WTC11 (cell line): Measurements from ENCODE around the gene MAPK14. TPM values are rescaled to one million over a fixed set of nuclear protein-coding genes. Genes with fewer than 3 reads are reported as not detected.

Experiments used
- ATAC-seq: fragments of 200-7000 bp; cut with Tn5 transposase; 2 replicates; pipeline ENCODE4 v1.10.0; 2021; ENCODE audit warnings: mild to moderate bottlenecking, moderate library complexity
- CTCF ChIA-PET: fragments of 300-600 bp; sonication (Branson Sonifier 250); formaldehyde crosslinking; loops from one replicate; lab custom pipeline; 2021; ENCODE audit warnings: antibody characterized with exemption; lab: Charles Lee
- POLR2A ChIA-PET: fragments of 350-600 bp; sonication (Branson Sonifier 250); formaldehyde crosslinking; loops from one replicate; lab custom pipeline; 2021; ENCODE audit warnings: antibody characterized with exemption; lab: Charles Lee
- DNase-seq: peaks from one replicate; pipeline ENCODE4 v3.0.0; 2021; ENCODE audit warnings: low spot score
- H3K27ac Mint-ChIP-seq: 2 replicates; pipeline ENCODE4 v1.8.0; 2021; ENCODE audit warnings: mixed read lengths
- H3K27me3 Mint-ChIP-seq: 2 replicates; pipeline ENCODE4 v1.8.0; 2021; ENCODE audit warnings: low read depth, mild to moderate bottlenecking, moderate library complexity, mixed read lengths
- H3K36me3 Mint-ChIP-seq: 2 replicates; pipeline ENCODE4 v1.8.0; 2021; ENCODE audit warnings: mixed read lengths
- H3K4me1 Mint-ChIP-seq: 2 replicates; pipeline ENCODE4 v1.8.0; 2022; ENCODE audit warnings: mixed read lengths
- H3K4me3 Mint-ChIP-seq: 2 replicates; pipeline ENCODE4 v1.8.0; 2021; ENCODE audit warnings: mild to moderate bottlenecking, moderate library complexity, mixed read lengths
- H3K9me3 Mint-ChIP-seq: 2 replicates; pipeline ENCODE4 v1.8.0; 2021; ENCODE audit warnings: mixed read lengths
- GABPB1 ChIP-seq: sonication (generic); formaldehyde crosslinking; IDR thresholded peaks from 2 replicates; pipeline ENCODE4 v1.8.1; 2023; ENCODE audit warnings: mild to moderate bottlenecking, missing genetic modification reagents
- SMAD4 ChIP-seq: sonication (generic); formaldehyde crosslinking; IDR thresholded peaks from 2 replicates; pipeline ENCODE4 v1.8.0; 2022; ENCODE audit warnings: mild to moderate bottlenecking, missing genetic modification reagents
- SOX15 ChIP-seq: fragments of 250-450 bp; sonication (Bioruptor Pico); IDR thresholded peaks from 2 replicates; pipeline ENCODE4 v1.9.0; 2021; ENCODE audit warnings: mild to moderate bottlenecking
- SP1 ChIP-seq: sonication (generic); formaldehyde crosslinking; conservative IDR thresholded peaks from 2 replicates; pipeline ENCODE4 v1.8.1; 2022; ENCODE audit warnings: missing genetic modification reagents
- ZNF121 ChIP-seq: sonication (generic); formaldehyde crosslinking; IDR thresholded peaks from 2 replicates; pipeline ENCODE4 v1.8.0; 2023; ENCODE audit warnings: missing genetic modification reagents
- ZNF671 ChIP-seq: fragments of 250-450 bp; sonication (Bioruptor Pico); IDR thresholded peaks from 2 replicates; pipeline ENCODE4 v1.8.0; 2021; ENCODE audit warnings: mild to moderate bottlenecking
- total RNA-seq: library from RNA; stranded (reverse); gene quantifications from 3 replicates; pipeline ENCODE4 v1.2.3, GENCODE V29; 2021
- TF ChIP-seq, protein P1 (sequence below): fragments of 250-450 bp; sonication (Bioruptor Pico); IDR thresholded peaks from 2 replicates; pipeline ENCODE4 v1.9.0; 2021; ENCODE audit warnings: moderate library complexity, mild to moderate bottlenecking, inconsistent platforms, borderline replicate concordance
- TF ChIP-seq, protein P2 (sequence below): fragments of 250-450 bp; sonication (Bioruptor Pico); IDR thresholded peaks from 2 replicates; pipeline ENCODE4 v1.9.0; 2021; ENCODE audit warnings: mild to moderate bottlenecking
- TF ChIP-seq, protein P3 (sequence below): sonication (generic); formaldehyde crosslinking; IDR thresholded peaks from 2 replicates; pipeline ENCODE4 v1.8.1; 2023; ENCODE audit warnings: mild to moderate bottlenecking, moderate library complexity, missing genetic modification reagents
- TF ChIP-seq, protein P4 (sequence below): sonication (generic); formaldehyde crosslinking; IDR thresholded peaks from 2 replicates; pipeline ENCODE4 v1.8.0; 2022; ENCODE audit warnings: mild to moderate bottlenecking, missing genetic modification reagents
- TF ChIP-seq, protein P5 (sequence below): sonication (generic); formaldehyde crosslinking; IDR thresholded peaks from 2 replicates; pipeline ENCODE4 v1.8.1; 2023; ENCODE audit warnings: mild to moderate bottlenecking, missing genetic modification reagents, borderline replicate concordance
- TF ChIP-seq, protein P6 (sequence below): fragments of 250-450 bp; sonication (Bioruptor Pico); IDR thresholded peaks from 2 replicates; pipeline ENCODE4 v2.1.2; 2022; ENCODE audit warnings: mild to moderate bottlenecking, moderate library complexity

Gene MAPK14
- total RNA-seq, 1 experiment from 2014 or later = 34.0 TPM

DNA sequence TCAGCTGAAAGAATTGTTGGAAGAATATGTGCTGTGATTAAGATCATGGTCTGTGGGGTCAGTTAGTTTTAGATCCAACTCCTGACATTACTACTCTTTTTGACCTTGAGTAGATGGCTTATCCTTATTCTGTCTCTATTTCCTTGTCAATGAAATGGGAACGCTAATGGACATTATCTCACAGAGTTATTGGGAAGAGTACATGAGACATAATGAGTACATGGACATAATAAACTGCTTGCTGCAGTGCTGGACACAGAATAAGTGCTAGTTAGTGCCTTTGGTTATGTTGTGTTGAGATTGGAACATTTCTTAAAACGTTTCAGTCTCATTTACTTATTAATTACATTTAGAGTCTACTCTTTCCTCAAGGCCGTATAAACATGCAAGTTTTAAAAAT, 42.6 kb downstream of the MAPK14 start (continued):
- TF ChIP-seq ZNF121 (CRISPR knock-in tag) = no peak
- TF ChIP-seq, protein P1, sequence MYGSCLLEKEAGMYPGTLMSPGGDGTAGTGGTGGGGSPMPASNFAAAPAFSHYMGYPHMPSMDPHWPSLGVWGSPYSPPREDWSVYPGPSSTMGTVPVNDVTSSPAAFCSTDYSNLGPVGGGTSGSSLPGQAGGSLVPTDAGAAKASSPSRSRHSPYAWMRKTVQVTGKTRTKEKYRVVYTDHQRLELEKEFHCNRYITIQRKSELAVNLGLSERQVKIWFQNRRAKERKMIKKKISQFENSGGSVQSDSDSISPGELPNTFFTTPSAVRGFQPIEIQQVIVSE (CRISPR knock-in tag) = no peak

DNA sequence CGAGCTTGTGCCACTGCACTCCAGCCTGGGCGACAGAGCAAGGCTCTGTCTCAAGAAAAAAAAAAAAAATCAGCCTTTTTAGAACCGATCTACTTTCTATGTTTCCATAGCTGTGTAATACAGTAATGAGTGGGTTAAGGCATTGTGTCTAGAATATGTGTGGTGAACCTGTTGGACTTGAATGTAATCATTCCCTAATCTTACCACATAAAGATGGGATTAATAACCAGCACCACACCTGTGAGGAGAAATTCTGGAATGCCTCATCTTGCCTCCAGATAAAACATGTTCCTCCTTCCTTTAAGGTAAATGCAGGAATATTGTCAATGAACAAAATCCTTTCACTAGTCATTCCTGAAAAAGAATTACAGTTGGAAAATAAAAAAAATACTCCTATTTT, 43.7 kb downstream of the MAPK14 start:
- TF ChIP-seq SMAD4 (no peak), GABPB1 (no peak), ZNF121 (CRISPR knock-in tag) (no peak), SOX15 (CRISPR knock-in tag) (no peak), ZNF671 (no peak), SP1 (no peak)
- TF ChIP-seq, protein P2, sequence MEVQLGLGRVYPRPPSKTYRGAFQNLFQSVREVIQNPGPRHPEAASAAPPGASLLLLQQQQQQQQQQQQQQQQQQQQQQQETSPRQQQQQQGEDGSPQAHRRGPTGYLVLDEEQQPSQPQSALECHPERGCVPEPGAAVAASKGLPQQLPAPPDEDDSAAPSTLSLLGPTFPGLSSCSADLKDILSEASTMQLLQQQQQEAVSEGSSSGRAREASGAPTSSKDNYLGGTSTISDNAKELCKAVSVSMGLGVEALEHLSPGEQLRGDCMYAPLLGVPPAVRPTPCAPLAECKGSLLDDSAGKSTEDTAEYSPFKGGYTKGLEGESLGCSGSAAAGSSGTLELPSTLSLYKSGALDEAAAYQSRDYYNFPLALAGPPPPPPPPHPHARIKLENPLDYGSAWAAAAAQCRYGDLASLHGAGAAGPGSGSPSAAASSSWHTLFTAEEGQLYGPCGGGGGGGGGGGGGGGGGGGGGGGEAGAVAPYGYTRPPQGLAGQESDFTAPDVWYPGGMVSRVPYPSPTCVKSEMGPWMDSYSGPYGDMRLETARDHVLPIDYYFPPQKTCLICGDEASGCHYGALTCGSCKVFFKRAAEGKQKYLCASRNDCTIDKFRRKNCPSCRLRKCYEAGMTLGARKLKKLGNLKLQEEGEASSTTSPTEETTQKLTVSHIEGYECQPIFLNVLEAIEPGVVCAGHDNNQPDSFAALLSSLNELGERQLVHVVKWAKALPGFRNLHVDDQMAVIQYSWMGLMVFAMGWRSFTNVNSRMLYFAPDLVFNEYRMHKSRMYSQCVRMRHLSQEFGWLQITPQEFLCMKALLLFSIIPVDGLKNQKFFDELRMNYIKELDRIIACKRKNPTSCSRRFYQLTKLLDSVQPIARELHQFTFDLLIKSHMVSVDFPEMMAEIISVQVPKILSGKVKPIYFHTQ (CRISPR knock-in tag) = no peak
- TF ChIP-seq, protein P3, sequence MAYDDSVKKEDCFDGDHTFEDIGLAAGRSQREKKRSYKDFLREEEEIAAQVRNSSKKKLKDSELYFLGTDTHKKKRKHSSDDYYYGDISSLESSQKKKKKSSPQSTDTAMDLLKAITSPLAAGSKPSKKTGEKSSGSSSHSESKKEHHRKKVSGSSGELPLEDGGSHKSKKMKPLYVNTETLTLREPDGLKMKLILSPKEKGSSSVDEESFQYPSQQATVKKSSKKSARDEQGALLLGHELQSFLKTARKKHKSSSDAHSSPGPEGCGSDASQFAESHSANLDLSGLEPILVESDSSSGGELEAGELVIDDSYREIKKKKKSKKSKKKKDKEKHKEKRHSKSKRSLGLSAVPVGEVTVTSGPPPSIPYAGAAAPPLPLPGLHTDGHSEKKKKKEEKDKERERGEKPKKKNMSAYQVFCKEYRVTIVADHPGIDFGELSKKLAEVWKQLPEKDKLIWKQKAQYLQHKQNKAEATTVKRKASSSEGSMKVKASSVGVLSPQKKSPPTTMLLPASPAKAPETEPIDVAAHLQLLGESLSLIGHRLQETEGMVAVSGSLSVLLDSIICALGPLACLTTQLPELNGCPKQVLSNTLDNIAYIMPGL (CRISPR knock-in tag) = no peak
- TF ChIP-seq, protein P4, sequence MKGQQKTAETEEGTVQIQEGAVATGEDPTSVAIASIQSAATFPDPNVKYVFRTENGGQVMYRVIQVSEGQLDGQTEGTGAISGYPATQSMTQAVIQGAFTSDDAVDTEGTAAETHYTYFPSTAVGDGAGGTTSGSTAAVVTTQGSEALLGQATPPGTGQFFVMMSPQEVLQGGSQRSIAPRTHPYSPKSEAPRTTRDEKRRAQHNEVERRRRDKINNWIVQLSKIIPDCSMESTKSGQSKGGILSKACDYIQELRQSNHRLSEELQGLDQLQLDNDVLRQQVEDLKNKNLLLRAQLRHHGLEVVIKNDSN (CRISPR knock-in tag) = no peak
- TF ChIP-seq, protein P1 (CRISPR knock-in tag) = no peak
- TF ChIP-seq, protein P5, sequence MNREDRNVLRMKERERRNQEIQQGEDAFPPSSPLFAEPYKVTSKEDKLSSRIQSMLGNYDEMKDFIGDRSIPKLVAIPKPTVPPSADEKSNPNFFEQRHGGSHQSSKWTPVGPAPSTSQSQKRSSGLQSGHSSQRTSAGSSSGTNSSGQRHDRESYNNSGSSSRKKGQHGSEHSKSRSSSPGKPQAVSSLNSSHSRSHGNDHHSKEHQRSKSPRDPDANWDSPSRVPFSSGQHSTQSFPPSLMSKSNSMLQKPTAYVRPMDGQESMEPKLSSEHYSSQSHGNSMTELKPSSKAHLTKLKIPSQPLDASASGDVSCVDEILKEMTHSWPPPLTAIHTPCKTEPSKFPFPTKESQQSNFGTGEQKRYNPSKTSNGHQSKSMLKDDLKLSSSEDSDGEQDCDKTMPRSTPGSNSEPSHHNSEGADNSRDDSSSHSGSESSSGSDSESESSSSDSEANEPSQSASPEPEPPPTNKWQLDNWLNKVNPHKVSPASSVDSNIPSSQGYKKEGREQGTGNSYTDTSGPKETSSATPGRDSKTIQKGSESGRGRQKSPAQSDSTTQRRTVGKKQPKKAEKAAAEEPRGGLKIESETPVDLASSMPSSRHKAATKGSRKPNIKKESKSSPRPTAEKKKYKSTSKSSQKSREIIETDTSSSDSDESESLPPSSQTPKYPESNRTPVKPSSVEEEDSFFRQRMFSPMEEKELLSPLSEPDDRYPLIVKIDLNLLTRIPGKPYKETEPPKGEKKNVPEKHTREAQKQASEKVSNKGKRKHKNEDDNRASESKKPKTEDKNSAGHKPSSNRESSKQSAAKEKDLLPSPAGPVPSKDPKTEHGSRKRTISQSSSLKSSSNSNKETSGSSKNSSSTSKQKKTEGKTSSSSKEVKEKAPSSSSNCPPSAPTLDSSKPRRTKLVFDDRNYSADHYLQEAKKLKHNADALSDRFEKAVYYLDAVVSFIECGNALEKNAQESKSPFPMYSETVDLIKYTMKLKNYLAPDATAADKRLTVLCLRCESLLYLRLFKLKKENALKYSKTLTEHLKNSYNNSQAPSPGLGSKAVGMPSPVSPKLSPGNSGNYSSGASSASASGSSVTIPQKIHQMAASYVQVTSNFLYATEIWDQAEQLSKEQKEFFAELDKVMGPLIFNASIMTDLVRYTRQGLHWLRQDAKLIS = no peak
- TF ChIP-seq, protein P6, sequence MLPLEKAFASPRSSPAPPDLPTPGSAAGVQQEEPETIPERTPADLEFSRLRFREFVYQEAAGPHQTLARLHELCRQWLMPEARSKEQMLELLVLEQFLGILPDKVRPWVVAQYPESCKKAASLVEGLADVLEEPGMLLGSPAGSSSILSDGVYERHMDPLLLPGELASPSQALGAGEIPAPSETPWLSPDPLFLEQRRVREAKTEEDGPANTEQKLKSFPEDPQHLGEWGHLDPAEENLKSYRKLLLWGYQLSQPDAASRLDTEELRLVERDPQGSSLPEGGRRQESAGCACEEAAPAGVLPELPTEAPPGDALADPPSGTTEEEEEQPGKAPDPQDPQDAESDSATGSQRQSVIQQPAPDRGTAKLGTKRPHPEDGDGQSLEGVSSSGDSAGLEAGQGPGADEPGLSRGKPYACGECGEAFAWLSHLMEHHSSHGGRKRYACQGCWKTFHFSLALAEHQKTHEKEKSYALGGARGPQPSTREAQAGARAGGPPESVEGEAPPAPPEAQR (CRISPR knock-in tag) = no peak
- ChIA-PET CTCF (no interaction called here), POLR2A (no interaction called here)
- Mint-ChIP-seq H3K36me3 (0 out of 2 replicates have a peak, but pooled peaks cover 6% of the 10 kb centered on the region), H3K27ac (no peak overlapping the region), H3K9me3 (no peaks in the 10 kb centered on the region), H3K4me3 (no peak overlapping the region), H3K27me3 (no peaks in the 10 kb centered on the region), H3K4me1 (no peaks in the 10 kb centered on the region)
- no peak for ATAC-seq
- no peak for DNase-seq
